ENCODE data around the gene GSTM3.

Gene GSTM3

GRCh38 chr1:109788695-109789521, 48.1 kb upstream of the GSTM3 start:
- Histone ChIP-seq H3K9ac (ENCODE audit: low read length) (no peak overlapping the region), H3K4me2 (ENCODE audit: low read depth, low read length, poor library complexity, severe bottlenecking) (no peak overlapping the region), H3K79me2 (ENCODE audit: insufficient read depth, low read length) (no peaks in the 10 kb centered on the region), H3K27ac (ENCODE audit: low read depth, low read length) (no peak overlapping the region), H3K9me2 (replicated peaks; ENCODE audit: insufficient read depth, low read length) (no peaks in the 10 kb centered on the region), H3F3A (ENCODE audit: insufficient read depth) (no peaks in the 10 kb centered on the region), H4K20me1 (ENCODE audit: low read depth, low read length) (no peaks in the 10 kb centered on the region), H3K9me3 (ENCODE audit: insufficient read depth, low read length) (no peaks in the 10 kb centered on the region), H3K27me3 (ENCODE audit: low read length) (no peaks in the 10 kb centered on the region), H3K4me3 (ENCODE audit: insufficient read depth, low read length, poor library complexity, severe bottlenecking) (no peak overlapping the region), H3K36me3 (ENCODE audit: low read length) (no peaks in the 10 kb centered on the region), H2AFZ (ENCODE audit: low read depth, low read length, severe bottlenecking) (no peak overlapping the region)
- TF ChIP-seq EZH2phosphoT487 (conservative IDR thresholded peaks at IDR 0.05; ENCODE audit: low read length) (no peak), CTCF (IDR thresholded peaks at IDR 0.05; ENCODE audit: insufficient read depth, low read length, poor library complexity, severe bottlenecking) (no peak)

- Histone ChIP-seq H2AFZ (ENCODE audit: low read depth, low read length, severe bottlenecking) (no peak overlapping the region), H3K27ac (ENCODE audit: low read depth, low read length) (no peak overlapping the region), H3K9me2 (replicated peaks; ENCODE audit: insufficient read depth, low read length) (no peaks in the 10 kb centered on the region), H3K27me3 (ENCODE audit: low read length) (no peaks in the 10 kb centered on the region), H3K9ac (ENCODE audit: low read length) (no peak overlapping the region), H3F3A (ENCODE audit: insufficient read depth) (no peaks in the 10 kb centered on the region), H3K4me2 (ENCODE audit: low read depth, low read length, poor library complexity, severe bottlenecking) (no peak overlapping the region), H3K9me3 (ENCODE audit: insufficient read depth, low read length) (no peaks in the 10 kb centered on the region), H3K79me2 (ENCODE audit: insufficient read depth, low read length) (no peaks in the 10 kb centered on the region), H3K36me3 (ENCODE audit: low read length) (no peaks in the 10 kb centered on the region), H3K4me3 (ENCODE audit: insufficient read depth, low read length, poor library complexity, severe bottlenecking) (no peak overlapping the region), H4K20me1 (ENCODE audit: low read depth, low read length) (no peaks in the 10 kb centered on the region)
- TF ChIP-seq EZH2phosphoT487 (conservative IDR thresholded peaks at IDR 0.05; ENCODE audit: low read length) (no peak), CTCF (IDR thresholded peaks at IDR 0.05; ENCODE audit: insufficient read depth, low read length, poor library complexity, severe bottlenecking) (no peak)
Observed at GRCh38 chr1:109787845-109788601, 47.2 kb upstream of the GSTM3 start.

- Histone ChIP-seq H2AFZ (ENCODE audit: low read depth, low read length, severe bottlenecking) (no peak overlapping the region), H3K27me3 (ENCODE audit: low read length) (no peaks in the 10 kb centered on the region), H4K20me1 (ENCODE audit: low read depth, low read length) (no peaks in the 10 kb centered on the region), H3K36me3 (ENCODE audit: low read length) (no peaks in the 10 kb centered on the region), H3F3A (ENCODE audit: insufficient read depth) (no peaks in the 10 kb centered on the region), H3K4me3 (ENCODE audit: insufficient read depth, low read length, poor library complexity, severe bottlenecking) (no peak overlapping the region), H3K9me3 (ENCODE audit: insufficient read depth, low read length) (no peaks in the 10 kb centered on the region), H3K9ac (ENCODE audit: low read length) (no peak overlapping the region), H3K27ac (ENCODE audit: low read depth, low read length) (no peak overlapping the region), H3K4me2 (ENCODE audit: low read depth, low read length, poor library complexity, severe bottlenecking) (no peak overlapping the region), H3K79me2 (ENCODE audit: insufficient read depth, low read length) (no peaks in the 10 kb centered on the region), H3K9me2 (replicated peaks; ENCODE audit: insufficient read depth, low read length) (no peaks in the 10 kb centered on the region)
- TF ChIP-seq CTCF (IDR thresholded peaks at IDR 0.05; ENCODE audit: insufficient read depth, low read length, poor library complexity, severe bottlenecking) = no peak
- no peak for TF ChIP-seq EZH2phosphoT487 (conservative IDR thresholded peaks at IDR 0.05; ENCODE audit: low read length)
Observed at GRCh38 chr1:109787211-109787844, 46.5 kb upstream of the GSTM3 start.

Measured in SU-DHL-6 (cell line).